Activated CD4-positive, CD25-positive, alpha-beta regulatory T cell treated with anti-CD3 and anti-CD28 coated beads, Interleukin-2, amount 50 U/mL, for 24 hours (primary cell): ENCODE measurements around the gene RALGPS2.
A peak's percentile ranks its signal among the peaks of the same experiment; 100 is the strongest.

Source experiments
- ATAC-seq, 2 donors: fragments of 150-1000 bp; cut with Tn5 transposase; one replicate each; pipeline ENCODE4 v1.10.0; 2021; ENCODE audit warnings: mild to moderate bottlenecking in 1 of 2, moderate library complexity in 1 of 2

The RALGPS2 gene

GRCh38 chr1:178724728-178725465, at the start of gene RALGPS2:
TSS of gene RALGPS2 (plus strand) at chr1:178725244. CDS start at chr1:178776765, 51,521 bp downstream.
- ATAC-seq = peak; percentile 79

GRCh38 chr1:178679237-178679636, 45.8 kb upstream of the RALGPS2 start:
- no peak for ATAC-seq

- no peak for ATAC-seq
Observed at GRCh38 chr1:178682429-178682828, 42.6 kb upstream of the RALGPS2 start.

GRCh38 chr1:178682886-178683285, 42.2 kb upstream of the RALGPS2 start:
- no peak for ATAC-seq

GRCh38 chr1:178683291-178683690, 41.8 kb upstream of the RALGPS2 start:
- no peak for ATAC-seq

- ATAC-seq = no peak
Observed at GRCh38 chr1:178684111-178684510, 40.9 kb upstream of the RALGPS2 start.

GRCh38 chr1:178684542-178685000, 40.5 kb upstream of the RALGPS2 start:
- no peak for ATAC-seq

- ATAC-seq = no peak
Observed at GRCh38 chr1:178686407-178686806, 38.6 kb upstream of the RALGPS2 start.

- ATAC-seq = no peak
Observed at GRCh38 chr1:178688244-178688643, 36.8 kb upstream of the RALGPS2 start.

GRCh38 chr1:178689769-178690168, 35.3 kb upstream of the RALGPS2 start:
- no peak for ATAC-seq

- no peak for ATAC-seq
Observed at GRCh38 chr1:178690496-178690895, 34.5 kb upstream of the RALGPS2 start.

GRCh38 chr1:178692564-178693327, 32.3 kb upstream of the RALGPS2 start:
- no peak for ATAC-seq

- ATAC-seq = no peak
Observed at GRCh38 chr1:178693366-178693765, 31.7 kb upstream of the RALGPS2 start.

GRCh38 chr1:178694923-178695525, 30.0 kb upstream of the RALGPS2 start:
- ATAC-seq = no peak

GRCh38 chr1:178702146-178702545, 22.9 kb upstream of the RALGPS2 start:
- ATAC-seq = no peak

- no peak for ATAC-seq
Observed at GRCh38 chr1:178704833-178705232, 20.2 kb upstream of the RALGPS2 start.

- ATAC-seq = no peak
Observed at GRCh38 chr1:178706432-178706831, 18.6 kb upstream of the RALGPS2 start.

GRCh38 chr1:178713259-178713658, 11.8 kb upstream of the RALGPS2 start:
- ATAC-seq = no peak

- ATAC-seq = no peak
Observed at GRCh38 chr1:178714453-178714852, 10.6 kb upstream of the RALGPS2 start.

GRCh38 chr1:178716111-178716510, 8.9 kb upstream of the RALGPS2 start:
- ATAC-seq = no peak

GRCh38 chr1:178718520-178718919, 6.5 kb upstream of the RALGPS2 start:
- ATAC-seq = no peak

- no peak for ATAC-seq
Observed at GRCh38 chr1:178723546-178723945, 1.5 kb upstream of the RALGPS2 start.

- ATAC-seq = no peak
Observed at GRCh38 chr1:178724376-178724727, 692 bp upstream of the RALGPS2 start.
